ENCODE data around the gene ARHGEF6.

GRCh38 chrX:136780241-136780640 is 491 bp downstream of the ARHGEF6 start:
- no peak for TF ChIP-seq CTCF (IDR thresholded peaks at IDR 0.05; ENCODE audit: low read depth, low read length, missing input control)
- TF ChIP-seq RAD21 (IDR thresholded peaks at IDR 0.05) = no peak

Measured in liver (tissue), 3 donors.